ENCODE results near the gene AOC1. TPM values are rescaled to one million over a fixed set of nuclear protein-coding genes. Genes with fewer than 3 reads are reported as not detected.

The AOC1 gene
- total and polyA plus RNA-seq, 10 of the 15 experiments (the other 5 are each of a cell fraction or from before 2014, with no cell fraction given): 0.07 TPM; not detected in 9

GRCh38 chr7:150850273-150850672, 2.0 kb upstream of the AOC1 start:
- H3K4me1 ChIP-seq (ENCODE audit: control insufficient read depth, insufficient read depth, low read length): no peaks in the 10 kb centered on the region
- H3K27ac ChIP-seq (ENCODE audit: control insufficient read depth, insufficient read depth): no peak overlapping the region
- peaks cover 4 to 6% of the 10 kb centered on the region in 2 experiments for H3K27me3 ChIP-seq (replicated peaks in 1 of 2; ENCODE audit: control insufficient read depth in 2 of 2, insufficient read depth in 2 of 2, low read length in 1 of 2)
- in situ Hi-C loops (cut with MboI): no loop called here
- ChIA-PET RAD21 (ENCODE audit: unreplicated experiment) (no interaction called here), CTCF (no interaction called here), POLR2A (no interaction called here), SMC1A (ENCODE audit: uncharacterized antibody, unreplicated experiment) (no interaction called here)
- BruUV-seq (replicated peaks): no TSS peak
- no peaks in the 10 kb centered on the region for H3K9me3 ChIP-seq (replicated peaks; ENCODE audit: control insufficient read depth, insufficient read depth, low read length)
- no peak overlapping the region for H3K4me3 ChIP-seq
- ATAC-seq (no peak), DNase-seq (ENCODE audit: low read depth, low spot score) (no peak), FAIRE-seq (no peak)
- H3K36me3 ChIP-seq (ENCODE audit: control insufficient read depth in 2 of 2, insufficient read depth in 2 of 2, low read length in 1 of 2): no peaks in the 10 kb centered on the region
- H3K79me2 ChIP-seq (ENCODE audit: control insufficient read depth, insufficient read depth, low read length): no peaks in the 10 kb centered on the region
- H3K4me2 ChIP-seq (ENCODE audit: control insufficient read depth, insufficient read depth): no peak overlapping the region
- H4K20me1 ChIP-seq (ENCODE audit: control insufficient read depth, insufficient read depth): no peaks in the 10 kb centered on the region
- intact Hi-C loops (cut with micrococcal nuclease; ENCODE audit: unreplicated experiment): no loop called here
- no peak overlapping the region for H3K9ac ChIP-seq (ENCODE audit: control insufficient read depth, insufficient read depth, low read length)
- no peak overlapping the region for H2AFZ ChIP-seq (ENCODE audit: control insufficient read depth, low read depth, low read length)
- 22% methylated on average over 5 of the region's 5 CpGs for WGBS (ENCODE audit: insufficient coverage, insufficient replicate concordance, low lambda C conversion rate, missing lambda C conversion rate)
- TF ChIP-seq CHD1 (IDR thresholded peaks at IDR 0.05; ENCODE audit: low read depth, low read length) (no peak), CHD4 (IDR thresholded peaks at IDR 0.05) (no peak), CBX3 (IDR thresholded peaks at IDR 0.05; ENCODE audit: borderline replicate concordance, low read depth) (no peak), ZNF592 (IDR thresholded peaks at IDR 0.05) (no peak), NFYB (IDR thresholded peaks at IDR 0.05; ENCODE audit: insufficient read depth, low read depth, low read length) (no peak), ZZZ3 (IDR thresholded peaks at IDR 0.05; ENCODE audit: control insufficient read depth, insufficient read length, low read depth) (no peak), BACH1 (IDR thresholded peaks at IDR 0.05; ENCODE audit: borderline replicate concordance) (no peak), ZBED1 (IDR thresholded peaks at IDR 0.05; ENCODE audit: borderline replicate concordance) (no peak)
- TF ChIP-seq, protein P1, sequence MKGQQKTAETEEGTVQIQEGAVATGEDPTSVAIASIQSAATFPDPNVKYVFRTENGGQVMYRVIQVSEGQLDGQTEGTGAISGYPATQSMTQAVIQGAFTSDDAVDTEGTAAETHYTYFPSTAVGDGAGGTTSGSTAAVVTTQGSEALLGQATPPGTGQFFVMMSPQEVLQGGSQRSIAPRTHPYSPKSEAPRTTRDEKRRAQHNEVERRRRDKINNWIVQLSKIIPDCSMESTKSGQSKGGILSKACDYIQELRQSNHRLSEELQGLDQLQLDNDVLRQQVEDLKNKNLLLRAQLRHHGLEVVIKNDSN (IDR thresholded peaks at IDR 0.05; ENCODE audit: borderline replicate concordance, extremely low read length, insufficient read depth, low read depth, low read length): no peak
- TF ChIP-seq, protein P2, sequence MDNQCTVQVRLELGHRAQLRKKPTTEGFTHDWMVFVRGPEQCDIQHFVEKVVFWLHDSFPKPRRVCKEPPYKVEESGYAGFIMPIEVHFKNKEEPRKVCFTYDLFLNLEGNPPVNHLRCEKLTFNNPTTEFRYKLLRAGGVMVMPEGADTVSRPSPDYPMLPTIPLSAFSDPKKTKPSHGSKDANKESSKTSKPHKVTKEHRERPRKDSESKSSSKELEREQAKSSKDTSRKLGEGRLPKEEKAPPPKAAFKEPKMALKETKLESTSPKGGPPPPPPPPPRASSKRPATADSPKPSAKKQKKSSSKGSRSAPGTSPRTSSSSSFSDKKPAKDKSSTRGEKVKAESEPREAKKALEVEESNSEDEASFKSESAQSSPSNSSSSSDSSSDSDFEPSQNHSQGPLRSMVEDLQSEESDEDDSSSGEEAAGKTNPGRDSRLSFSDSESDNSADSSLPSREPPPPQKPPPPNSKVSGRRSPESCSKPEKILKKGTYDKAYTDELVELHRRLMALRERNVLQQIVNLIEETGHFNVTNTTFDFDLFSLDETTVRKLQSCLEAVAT (IDR thresholded peaks at IDR 0.05): no peak

Measured in GM12878 (cell line).